ENCODE data around the gene SNX1.

The SNX1 gene

GRCh38 chr15:64068133-64068532 is 27.6 kb upstream of the SNX1 start:
- Histone ChIP-seq H3K36me3 (ENCODE audit: insufficient read depth, low read length) (peaks cover 17% of the 10 kb centered on the region; the same call in 1 of the 2 replicates), H2AFZ (ENCODE audit: low read length) (peak overlapping the region; percentile 65), H3K4me1 (ENCODE audit: insufficient read depth, low read length, poor library complexity, severe bottlenecking) (peaks cover 9% of the 10 kb centered on the region), H3K4me3 (ENCODE audit: low read length, poor library complexity, severe bottlenecking) (no peak overlapping the region), H3K9ac (ENCODE audit: low read depth, low read length, poor library complexity, severe bottlenecking) (peak overlapping the region; percentile 15), H4K20me1 (ENCODE audit: insufficient read depth, low read length, poor library complexity, severe bottlenecking) (no peaks in the 10 kb centered on the region), H3K27me3 (ENCODE audit: insufficient read depth, low read length, poor library complexity, severe bottlenecking) (no peaks in the 10 kb centered on the region), H3K4me2 (ENCODE audit: low read depth, low read length, poor library complexity, severe bottlenecking) (peak overlapping the region; percentile 25), H3K79me2 (ENCODE audit: insufficient read depth, low read length) (no peaks in the 10 kb centered on the region), H3F3A (ENCODE audit: low read depth) (no peaks in the 10 kb centered on the region; the same call in 1 of the 2 replicates), H3K9me2 (replicated peaks; ENCODE audit: low read depth, low read length) (no peaks in the 10 kb centered on the region), H3K9me3 (ENCODE audit: insufficient read depth, low read depth, low read length) (no peaks in the 10 kb centered on the region)
- TF ChIP-seq CTCF (conservative IDR thresholded peaks at IDR 0.05; ENCODE audit: low read length), result no peak
- TF ChIP-seq EZH2phosphoT487 (IDR thresholded peaks at IDR 0.05; ENCODE audit: borderline replicate concordance), result no peak

GRCh38 chr15:64070106-64070505 is 25.7 kb upstream of the SNX1 start:
- Histone ChIP-seq H3K27me3 (ENCODE audit: insufficient read depth, low read length, poor library complexity, severe bottlenecking) (no peaks in the 10 kb centered on the region), H3K79me2 (ENCODE audit: insufficient read depth, low read length) (no peaks in the 10 kb centered on the region), H3K9me2 (replicated peaks; ENCODE audit: low read depth, low read length) (no peaks in the 10 kb centered on the region), H4K20me1 (ENCODE audit: insufficient read depth, low read length, poor library complexity, severe bottlenecking) (no peaks in the 10 kb centered on the region), H3K9me3 (ENCODE audit: insufficient read depth, low read depth, low read length) (no peaks in the 10 kb centered on the region), H3F3A (ENCODE audit: low read depth) (no peaks in the 10 kb centered on the region; the same call in 1 of the 2 replicates), H3K9ac (ENCODE audit: low read depth, low read length, poor library complexity, severe bottlenecking) (no peak overlapping the region), H3K4me2 (ENCODE audit: low read depth, low read length, poor library complexity, severe bottlenecking) (no peak overlapping the region), H3K4me1 (ENCODE audit: insufficient read depth, low read length, poor library complexity, severe bottlenecking) (peaks cover 9% of the 10 kb centered on the region), H3K36me3 (ENCODE audit: insufficient read depth, low read length) (peaks cover 33% of the 10 kb centered on the region; the same call in 1 of the 2 replicates), H3K4me3 (ENCODE audit: low read length, poor library complexity, severe bottlenecking) (no peak overlapping the region), H2AFZ (ENCODE audit: low read length) (no peak overlapping the region)
- TF ChIP-seq EZH2phosphoT487 (IDR thresholded peaks at IDR 0.05; ENCODE audit: borderline replicate concordance), result no peak
- no peak for TF ChIP-seq CTCF (conservative IDR thresholded peaks at IDR 0.05; ENCODE audit: low read length)

GRCh38 chr15:64070965-64071851 is 24.6 kb upstream of the SNX1 start:
- Histone ChIP-seq H3F3A (ENCODE audit: low read depth) (no peaks in the 10 kb centered on the region; the same call in 1 of the 2 replicates), H3K36me3 (ENCODE audit: insufficient read depth, low read length) (peaks cover 35% of the 10 kb centered on the region; the same call in 1 of the 2 replicates), H3K4me3 (ENCODE audit: low read length, poor library complexity, severe bottlenecking) (no peak overlapping the region), H3K79me2 (ENCODE audit: insufficient read depth, low read length) (no peaks in the 10 kb centered on the region), H3K27me3 (ENCODE audit: insufficient read depth, low read length, poor library complexity, severe bottlenecking) (no peaks in the 10 kb centered on the region), H3K9me2 (replicated peaks; ENCODE audit: low read depth, low read length) (no peaks in the 10 kb centered on the region), H4K20me1 (ENCODE audit: insufficient read depth, low read length, poor library complexity, severe bottlenecking) (no peaks in the 10 kb centered on the region), H3K9me3 (ENCODE audit: insufficient read depth, low read depth, low read length) (no peaks in the 10 kb centered on the region), H3K4me1 (ENCODE audit: insufficient read depth, low read length, poor library complexity, severe bottlenecking) (peaks cover 14% of the 10 kb centered on the region), H2AFZ (ENCODE audit: low read length) (no peak overlapping the region), H3K9ac (ENCODE audit: low read depth, low read length, poor library complexity, severe bottlenecking) (no peak overlapping the region), H3K4me2 (ENCODE audit: low read depth, low read length, poor library complexity, severe bottlenecking) (no peak overlapping the region)
- TF ChIP-seq EZH2phosphoT487 (IDR thresholded peaks at IDR 0.05; ENCODE audit: borderline replicate concordance) (no peak), CTCF (conservative IDR thresholded peaks at IDR 0.05; ENCODE audit: low read length) (no peak)

Data from Loucy (cell line).